A549 treated with dexamethasone at 1 μM for 4 hours (cell line): ENCODE results near the gene NKX2-2. TPM values are rescaled to one million over a fixed set of nuclear protein-coding genes. Genes with fewer than 3 reads are reported as not detected.

Source experiments
- total RNA-seq: library from RNA; stranded (reverse); fragments of 200-300 nt; extraction: Qiagen RNA extraction; gene quantifications from 5 replicates; pipeline ENCODE4 v1.2.3, GENCODE V29; 2022

NKX2-2 gene
- not detected in 5 replicates for total RNA-seq

DNA sequence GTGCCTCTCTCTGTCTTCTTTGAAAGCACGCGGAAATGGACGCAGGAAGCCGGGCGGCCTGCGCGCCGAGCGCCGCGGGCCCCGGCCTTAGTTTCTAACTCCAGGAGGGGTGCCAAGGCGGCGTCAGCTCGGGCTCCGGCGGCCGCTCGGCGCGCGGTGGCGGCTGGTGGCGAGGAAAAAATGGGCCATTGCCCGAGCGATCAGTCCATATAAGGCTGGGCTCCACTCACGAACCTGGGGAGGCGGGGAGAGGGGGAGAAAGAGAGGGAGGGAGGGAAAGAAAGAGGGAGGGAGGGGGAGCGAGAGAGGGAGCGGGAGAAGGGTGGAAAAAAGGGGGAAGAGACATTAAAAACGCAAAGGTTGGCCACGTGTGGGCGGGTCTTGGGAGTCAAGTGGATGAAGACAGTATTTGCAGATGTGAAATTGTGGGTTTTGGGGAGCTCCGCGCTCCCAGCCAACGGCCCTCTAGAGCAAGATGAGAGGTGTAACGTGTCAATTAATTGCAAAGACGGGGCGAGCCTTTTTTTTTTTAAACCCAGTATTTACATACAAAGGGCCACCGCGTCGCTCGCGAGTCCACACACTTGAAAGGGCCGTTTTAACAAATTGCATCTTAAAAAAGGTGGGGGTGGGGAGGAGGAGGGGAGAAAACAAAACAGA is at the start of gene NKX2-2:
NKX2-2 (minus strand) TSS at position 184 of the 660 bp plus-strand sequence. CDS start 395 bp downstream, outside the sequence.

Other genes with a start within 250 kb of the NKX2-2 start
- gene XRN2, start 210.7 kb downstream of the NKX2-2 start, total RNA-seq = 92.8 to 107 TPM (median 102 TPM) in 5 replicates
- 0.03 TPM in 1 of 5 replicates, not detected in the others for gene NKX2-4, start 116.5 kb downstream of the NKX2-2 start, total RNA-seq
- gene PAX1, start 191.6 kb upstream of the NKX2-2 start, total RNA-seq = 0.05 to 0.11 TPM in 2 of 5 replicates, not detected in the others